Endothelial cell of umbilical vein (primary cell): ENCODE results near the gene TNFSF12.

Experiments
- CTCF ChIP-seq, 2 donors: IDR thresholded peaks; 1 replicate in 1 of 2; 2 replicates in 1 of 2; pipeline ENCODE4 v1.5.1; 2011; ENCODE audit warnings: low read length in 2 of 2, mild to moderate bottlenecking in 2 of 2, moderate library complexity in 2 of 2, control low read depth in 1 of 2, inconsistent platforms in 1 of 2, low read depth in 1 of 2; ENCODE audit not compliant: insufficient read depth in 1 of 2; ENCODE audit errors: extremely low read depth in 1 of 2
- EZH2 ChIP-seq: IDR thresholded peaks from 2 replicates; pipeline ENCODE4 v1.6.1; 2012; ENCODE audit warnings: borderline replicate concordance, low read depth, mild to moderate bottlenecking, moderate library complexity, low read length, inconsistent platforms; ENCODE audit not compliant: severe bottlenecking
- FOS ChIP-seq: IDR thresholded peaks from 2 replicates; pipeline ENCODE4 v1.6.1; 2011; ENCODE audit warnings: mild to moderate bottlenecking, low read length, moderate library complexity, borderline replicate concordance; ENCODE audit not compliant: insufficient read depth
- GATA2 ChIP-seq: IDR thresholded peaks from 2 replicates; pipeline ENCODE4 v1.7.0; 2011; ENCODE audit warnings: low read depth, mild to moderate bottlenecking, moderate library complexity, mixed read lengths, low read length; ENCODE audit not compliant: insufficient read length, insufficient read depth
- JUN ChIP-seq: IDR thresholded peaks from 2 replicates; pipeline ENCODE4 v1.6.1; 2011; ENCODE audit warnings: borderline replicate concordance, low read depth; ENCODE audit not compliant: insufficient read length, insufficient read depth
- MAX ChIP-seq: IDR thresholded peaks from 2 replicates; pipeline ENCODE4 v1.6.1; 2011; ENCODE audit not compliant: insufficient read depth, insufficient read length
- MYC ChIP-seq: IDR thresholded peaks from one replicate; pipeline ENCODE4 v1.6.1; 2011; ENCODE audit warnings: mild to moderate bottlenecking, low read depth, low read length
- POLR2A ChIP-seq: IDR thresholded peaks from 2 replicates; pipeline ENCODE4 v1.6.1; 2012; ENCODE audit warnings: low read depth, mild to moderate bottlenecking, control low read depth, low read length
- POLR2AphosphoS5 ChIP-seq: IDR thresholded peaks from 2 replicates; pipeline ENCODE4 v1.6.1; 2012; ENCODE audit warnings: low read depth, mild to moderate bottlenecking, control low read depth, low read length, moderate library complexity; ENCODE audit not compliant: insufficient read depth

DNA sequence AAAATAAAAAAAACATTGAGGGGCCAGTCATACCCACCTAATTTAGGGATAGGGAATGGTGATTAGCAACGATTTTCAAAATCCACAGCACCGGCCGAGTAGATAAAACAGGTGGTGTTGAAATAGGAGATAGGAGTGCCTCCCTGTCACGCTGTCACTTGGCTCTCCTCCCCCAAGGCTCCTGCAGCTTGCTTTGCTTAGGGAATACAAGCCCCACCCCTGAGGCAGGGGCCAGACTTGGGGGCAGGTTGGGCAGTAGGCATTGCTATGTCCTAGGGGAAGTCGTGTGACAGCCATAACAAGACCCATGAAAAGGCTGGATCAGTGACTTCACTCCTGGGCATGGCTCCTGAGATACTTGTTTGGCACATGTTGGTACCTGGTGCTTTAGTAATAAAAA, 38.9 kb upstream of the TNFSF12 start:
- TF ChIP-seq MYC (no peak), CTCF (IDR thresholded peaks at IDR 0.05; ENCODE audit: extremely low read depth in 1 of 2, insufficient read depth in 1 of 2, low read depth in 1 of 2, low read length in 2 of 2) (no peak), POLR2AphosphoS5 (no peak), POLR2A (no peak), GATA2 (no peak), FOS (no peak), MAX (no peak), JUN (no peak), EZH2 (no peak)
